ENCODE measurements around the gene TUBA4A. TPM values are rescaled to one million over a fixed set of nuclear protein-coding genes. Genes with fewer than 3 reads are reported as not detected.

TUBA4A gene
- 330 and 647 TPM in 2 replicates for total RNA-seq

GRCh38 chr2:219253753-219254589, at the start of gene TUBA4A:
TUBA4A (minus strand) TSS chr2:219253918; CDS start chr2:219253858, 60 bp downstream.

DNA sequence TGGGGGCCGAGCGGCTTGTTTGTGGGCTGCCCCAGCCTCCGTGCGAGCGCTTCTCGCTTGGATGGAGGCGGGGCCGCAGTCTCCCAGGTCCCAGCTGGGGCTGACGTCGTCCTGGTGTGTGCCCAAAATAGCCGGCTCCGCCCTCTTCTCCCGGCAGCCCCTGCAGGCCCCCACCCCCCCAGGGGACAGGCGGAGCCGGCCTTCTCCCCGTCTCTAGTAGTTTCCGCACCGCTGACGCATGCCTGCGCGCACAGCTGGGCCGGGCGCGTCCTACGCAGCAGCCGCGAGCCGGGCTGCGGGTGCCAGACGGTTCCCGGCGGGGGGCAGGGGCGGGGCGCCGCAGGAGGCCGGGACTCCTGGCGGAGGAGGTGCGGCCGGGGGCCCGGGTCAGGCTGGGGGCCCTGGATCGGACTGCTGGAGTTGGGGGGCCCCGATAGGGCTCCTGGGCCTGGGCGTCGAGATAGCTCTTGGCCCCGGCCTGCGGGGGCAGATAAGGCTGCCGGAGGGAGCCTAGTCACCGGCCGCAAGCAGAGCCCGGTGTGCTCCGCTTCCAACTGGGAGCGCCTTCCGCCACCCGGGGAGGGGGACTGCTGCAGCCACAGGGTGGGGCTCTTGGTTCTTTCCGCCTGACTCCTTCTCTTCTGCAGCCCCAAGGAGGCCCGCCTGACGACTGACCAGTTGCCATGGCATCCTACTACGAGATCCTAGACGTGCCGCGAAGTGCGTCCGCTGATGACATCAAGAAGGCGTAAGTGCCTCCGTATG, 25.6 kb upstream of the TUBA4A start, which contains the start of gene DNAJB2:
Gene DNAJB2, plus strand, starts transcription at position 216 of the 765 bp plus-strand sequence. Its CDS starts 468 bp downstream, at position 684.

GRCh38 chr2:219252900-219253752, 592 bp downstream of the TUBA4A start, which contains the start of gene TUBA4B:
TUBA4B (plus strand) TSS chr2:219253243; CDS start chr2:219253408, 165 bp downstream.

DNA sequence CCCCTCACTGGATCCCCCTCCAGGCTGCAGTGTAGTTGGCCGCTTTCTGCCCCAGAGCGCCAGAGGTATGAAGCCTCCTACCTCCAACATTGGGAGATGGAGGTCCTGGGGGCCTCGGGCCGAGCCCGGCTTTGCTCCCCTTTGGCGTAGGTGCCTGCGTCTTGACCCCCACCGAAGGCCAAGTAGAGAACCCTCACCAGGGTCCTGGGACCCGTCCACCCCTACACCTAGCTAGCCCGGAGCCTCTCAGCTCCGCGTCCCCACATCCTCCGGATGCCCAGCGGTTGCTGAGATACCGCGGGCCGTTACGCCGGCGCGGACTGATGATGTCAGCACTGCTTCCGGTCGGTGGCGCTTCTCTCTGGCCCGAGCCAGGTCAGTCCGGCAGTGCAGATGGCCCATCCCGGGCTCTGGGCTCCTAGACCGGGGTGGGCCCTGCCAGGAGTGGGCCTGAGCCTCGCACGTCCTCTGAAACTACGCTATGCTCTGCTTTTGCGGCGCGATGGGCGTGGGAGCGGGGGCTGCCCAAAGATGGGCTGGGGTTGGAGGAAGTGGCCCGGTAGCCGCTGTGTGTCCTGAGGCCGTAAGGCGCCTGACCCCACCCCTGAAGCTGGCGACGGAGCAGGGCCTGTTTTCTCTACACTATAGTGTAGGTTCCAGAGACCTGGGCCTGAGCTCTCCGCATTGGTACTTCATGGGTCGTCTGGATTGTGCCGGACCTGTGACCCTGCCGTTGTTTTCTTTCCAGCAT, 8.4 kb downstream of the TUBA4A start, which contains the start of the genes GLB1L and STK16:
Gene GLB1L, minus strand, starts transcription at position 297 of the 751 bp plus-strand sequence. CDS start 1,871 bp downstream, outside the sequence.
Gene STK16, plus strand, starts transcription at position 332 of the 751 bp plus-strand sequence. CDS start 521 bp downstream, outside the sequence.

DNA sequence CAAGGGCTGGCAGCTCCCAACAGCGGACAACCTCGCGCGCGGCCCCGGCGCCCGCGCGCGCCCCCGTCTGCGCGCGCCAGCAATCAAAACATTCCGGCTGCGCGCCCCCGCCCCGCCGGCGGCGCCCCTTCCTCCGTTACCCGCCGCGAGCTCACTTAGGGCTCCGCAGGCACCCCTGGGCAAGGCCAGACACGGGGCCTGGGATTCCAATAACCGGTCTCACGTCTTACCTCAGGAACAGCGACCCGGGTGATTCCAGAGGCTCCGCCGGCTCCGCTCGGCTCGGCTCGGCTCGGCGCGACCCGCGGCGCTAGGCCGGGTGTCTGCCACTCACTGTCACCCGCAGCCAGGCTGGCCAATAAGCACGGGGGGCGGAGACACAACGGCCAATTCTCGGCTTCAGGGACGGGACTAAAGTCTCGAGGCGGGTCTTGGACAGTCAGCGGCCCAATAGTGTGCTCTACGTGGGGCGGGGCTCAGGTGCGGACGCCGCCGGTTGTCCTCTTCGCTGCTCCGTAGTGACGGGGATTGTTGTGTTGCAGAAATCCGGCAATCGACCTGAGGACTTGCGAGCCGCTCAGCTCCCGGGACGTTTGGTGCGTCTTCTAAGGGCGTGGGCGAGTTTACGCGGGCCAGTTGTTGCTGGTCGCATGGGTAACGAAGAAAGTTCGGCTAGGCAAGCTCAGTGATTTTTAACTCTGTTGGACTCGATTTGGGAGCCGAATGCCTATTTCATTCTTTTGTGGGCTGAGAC, 24.2 kb downstream of the TUBA4A start, which contains the start of the genes ANKZF1 and ATG9A:
Gene ANKZF1, plus strand, starts transcription at position 502 of the 754 bp plus-strand sequence. CDS start 452 bp downstream, outside the sequence.
Gene ATG9A, minus strand, starts transcription at position 332 of the 754 bp plus-strand sequence. CDS start 1,612 bp downstream, outside the sequence.

DNA sequence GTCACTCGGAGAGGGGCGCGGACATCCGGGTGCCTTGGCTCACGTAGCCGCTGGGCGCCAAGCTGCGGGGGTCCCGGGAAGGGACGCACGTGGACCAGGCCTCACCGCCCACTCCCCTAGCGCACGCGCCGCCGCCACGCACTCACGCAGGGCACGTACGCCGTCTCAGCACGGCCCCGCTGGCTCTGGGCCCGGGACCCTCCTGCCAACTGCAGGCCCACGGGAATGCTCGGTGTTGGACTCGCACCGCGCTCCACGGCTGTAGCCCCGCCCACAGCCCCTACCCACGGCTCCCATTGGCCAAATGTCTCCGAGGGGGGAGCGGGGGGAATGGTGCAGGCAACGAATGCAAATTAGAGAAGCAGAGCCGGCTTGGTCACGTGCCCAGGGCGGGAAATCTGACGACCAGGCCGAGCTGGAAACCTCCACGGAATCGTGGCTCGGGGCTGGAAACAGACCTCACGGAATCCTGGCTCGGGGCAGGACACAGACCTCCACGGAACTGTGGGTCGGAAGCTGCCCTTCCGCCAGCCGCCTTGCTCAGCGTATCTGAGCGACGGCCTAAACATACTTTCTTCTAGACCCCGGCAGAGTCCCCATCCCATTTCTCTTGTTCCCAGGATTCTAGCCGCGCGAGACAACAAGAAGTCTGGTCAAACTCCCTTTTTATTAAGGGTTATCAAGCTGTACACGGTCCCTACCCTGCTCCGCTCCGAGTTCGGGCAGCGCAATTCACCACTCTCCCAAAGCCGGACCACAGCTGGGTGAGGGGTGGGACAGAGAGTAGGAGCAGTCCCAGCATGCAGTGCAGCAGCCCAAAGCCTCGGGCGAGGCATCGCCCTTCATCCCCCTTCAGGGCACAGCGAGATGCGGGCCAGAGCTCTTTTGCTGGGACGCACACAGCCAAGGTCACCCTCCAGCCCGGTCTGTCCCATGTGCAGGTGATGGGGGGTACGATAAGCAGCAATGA, 34.7 kb downstream of the TUBA4A start, which contains the start of gene ABCB6:
Gene ABCB6, minus strand, starts transcription at position 227 of the 970 bp plus-strand sequence. CDS start 285 bp downstream, outside the sequence.

GRCh38 chr2:219206328-219207133, 47.2 kb downstream of the TUBA4A start, which contains the start of gene ZFAND2B:
ZFAND2B (plus strand) TSS chr2:219206782; CDS start chr2:219206988, 206 bp downstream.

Other genes starting within 250 kb of the TUBA4A start
- not detected in 2 replicates for gene CFAP65, start 212.4 kb downstream of the TUBA4A start, total RNA-seq
- gene IHH, start 193.0 kb downstream of the TUBA4A start, total RNA-seq = not detected in 2 replicates
- 12.4 and 12.6 TPM in 2 replicates for gene NHEJ1, start 93.1 kb downstream of the TUBA4A start, total RNA-seq
- 0.21 and 0.28 TPM in 2 replicates for gene SLC23A3, start 83.9 kb downstream of the TUBA4A start, total RNA-seq
- 42.9 and 50.6 TPM in 2 replicates for gene CNPPD1, start 77.0 kb downstream of the TUBA4A start, total RNA-seq
- gene RETREG2, start 75.6 kb downstream of the TUBA4A start, total RNA-seq = 34.1 and 43.3 TPM in 2 replicates
- gene ZFAND2B, start 47.1 kb downstream of the TUBA4A start, total RNA-seq = 23.5 and 31.5 TPM in 2 replicates
- 23.6 and 25.6 TPM in 2 replicates for gene ABCB6, start 35.0 kb downstream of the TUBA4A start, total RNA-seq
- gene ATG9A, start 24.3 kb downstream of the TUBA4A start, total RNA-seq = 38.8 and 51.2 TPM in 2 replicates
- gene ANKZF1, start 24.1 kb downstream of the TUBA4A start, total RNA-seq = 22.5 and 24.5 TPM in 2 replicates
- gene GLB1L, start 8.5 kb downstream of the TUBA4A start, total RNA-seq = 5.9 and 7.4 TPM in 2 replicates
- 9.9 and 10.2 TPM in 2 replicates for gene STK16, start 8.4 kb downstream of the TUBA4A start, total RNA-seq
- not detected in 2 replicates for gene TUBA4B, start 675 bp downstream of the TUBA4A start, total RNA-seq
- gene DNAJB2, start 25.4 kb upstream of the TUBA4A start, total RNA-seq = 42.6 and 50.6 TPM in 2 replicates
- gene PTPRN, start 55.5 kb upstream of the TUBA4A start, total RNA-seq = 0.49 TPM in 1 of 2 replicates, not detected in the other
- not detected in 2 replicates for gene RESP18, start 78.8 kb upstream of the TUBA4A start, total RNA-seq
- 35.7 and 41.8 TPM in 2 replicates for gene DNPEP, start 134.0 kb upstream of the TUBA4A start, total RNA-seq
- gene DES, start 164.5 kb upstream of the TUBA4A start, total RNA-seq = not detected in 2 replicates
- 7.5 and 9.0 TPM in 2 replicates for gene SPEG, start 180.9 kb upstream of the TUBA4A start, total RNA-seq
- gene GMPPA, start 245.0 kb upstream of the TUBA4A start, total RNA-seq = 24.4 and 32.1 TPM in 2 replicates

All from airway epithelial cell (primary cell).